Measurements from ENCODE around the gene MTX1.

GRCh38 chr1:155219592-155220031 is 11.1 kb downstream of the MTX1 start:
- TF ChIP-seq EZH2phosphoT487 (IDR thresholded peaks at IDR 0.05; ENCODE audit: borderline replicate concordance) (no peak), POLR2A (IDR thresholded peaks at IDR 0.05; ENCODE audit: borderline replicate concordance, extremely low read depth, insufficient read depth, insufficient read length) (no peak), EZH2 (IDR thresholded peaks at IDR 0.05) (no peak), POLR2AphosphoS5 (IDR thresholded peaks at IDR 0.05; ENCODE audit: low read depth, low read length) (no peak), FOSL1 (IDR thresholded peaks at IDR 0.05; ENCODE audit: low read depth) (no peak), CEBPB (IDR thresholded peaks at IDR 0.05; ENCODE audit: low read depth) (no peak), REST (IDR thresholded peaks at IDR 0.05; ENCODE audit: low read depth) (no peak), JUND (IDR thresholded peaks at IDR 0.05) (no peak)
- TF ChIP-seq, protein P1, sequence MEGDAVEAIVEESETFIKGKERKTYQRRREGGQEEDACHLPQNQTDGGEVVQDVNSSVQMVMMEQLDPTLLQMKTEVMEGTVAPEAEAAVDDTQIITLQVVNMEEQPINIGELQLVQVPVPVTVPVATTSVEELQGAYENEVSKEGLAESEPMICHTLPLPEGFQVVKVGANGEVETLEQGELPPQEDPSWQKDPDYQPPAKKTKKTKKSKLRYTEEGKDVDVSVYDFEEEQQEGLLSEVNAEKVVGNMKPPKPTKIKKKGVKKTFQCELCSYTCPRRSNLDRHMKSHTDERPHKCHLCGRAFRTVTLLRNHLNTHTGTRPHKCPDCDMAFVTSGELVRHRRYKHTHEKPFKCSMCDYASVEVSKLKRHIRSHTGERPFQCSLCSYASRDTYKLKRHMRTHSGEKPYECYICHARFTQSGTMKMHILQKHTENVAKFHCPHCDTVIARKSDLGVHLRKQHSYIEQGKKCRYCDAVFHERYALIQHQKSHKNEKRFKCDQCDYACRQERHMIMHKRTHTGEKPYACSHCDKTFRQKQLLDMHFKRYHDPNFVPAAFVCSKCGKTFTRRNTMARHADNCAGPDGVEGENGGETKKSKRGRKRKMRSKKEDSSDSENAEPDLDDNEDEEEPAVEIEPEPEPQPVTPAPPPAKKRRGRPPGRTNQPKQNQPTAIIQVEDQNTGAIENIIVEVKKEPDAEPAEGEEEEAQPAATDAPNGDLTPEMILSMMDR (IDR thresholded peaks at IDR 0.05 in 2 of 3, conservative IDR thresholded peaks at IDR 0.05 in 1 of 3; ENCODE audit: borderline replicate concordance in 1 of 3, insufficient read depth in 1 of 3, low read depth in 2 of 3, low read length in 2 of 3) = no peak
- TF ChIP-seq, protein P2, sequence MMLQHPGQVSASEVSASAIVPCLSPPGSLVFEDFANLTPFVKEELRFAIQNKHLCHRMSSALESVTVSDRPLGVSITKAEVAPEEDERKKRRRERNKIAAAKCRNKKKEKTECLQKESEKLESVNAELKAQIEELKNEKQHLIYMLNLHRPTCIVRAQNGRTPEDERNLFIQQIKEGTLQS (IDR thresholded peaks at IDR 0.05) = no peak
